SK-N-SH (cell line): ENCODE measurements around the gene VWA3A. TPM values are rescaled to one million over a fixed set of nuclear protein-coding genes. Genes with fewer than 3 reads are reported as not detected.

Experiments used
- CTCF ChIA-PET: fragments of 300-600, 350-600 bp; formaldehyde crosslinking; extraction: SDS; loops from one replicate; lab custom pipeline; 2021; lab: Yijun Ruan, JAX
- POLR2A ChIA-PET: fragments of 350-600 bp; sonication (Branson Sonifier 250); formaldehyde crosslinking; extraction: SDS; loops from one replicate; lab custom pipeline; 2020; ENCODE audit warnings: antibody characterized with exemption, inconsistent platforms; lab: Yijun Ruan, JAX
- DNase-seq: peaks from one replicate; pipeline ENCODE4 v3.0.0; 2012
- H2AFZ ChIP-seq: fragments of 200-600 bp; sonication (generic); 2 replicates; pipeline ENCODE4 v1.8.1; 2016; ENCODE audit warnings: antibody characterized with exemption, mild to moderate bottlenecking, low read depth
- H3F3A ChIP-seq: fragments of 200-600 bp; sonication (generic); replicated peaks from 2 replicates; pipeline ENCODE3; 2016; ENCODE audit warnings: antibody characterized with exemption, mild to moderate bottlenecking; ENCODE audit not compliant: insufficient read depth
- H3K27ac ChIP-seq, 2 experiments: fragments of 200-500 bp in 1 of 2; fragments of 200-600 bp in 1 of 2; sonication (Bioruptor generic) in 1 of 2; sonication (generic), shearing (Covaris generic) in 1 of 2; 2 replicates each; pipeline versions ENCODE4 v1.5.1 to v1.6.1; 2014 to 2016; ENCODE audit warnings: low read depth in 2 of 2, inconsistent platforms in 1 of 2, low read length in 1 of 2, mild to moderate bottlenecking in 1 of 2, mixed read lengths in 1 of 2
- H3K27me3 ChIP-seq: fragments of 200-600 bp; sonication (generic), shearing (Covaris generic); 2 replicates; pipeline ENCODE4 v1.6.1; 2016; ENCODE audit warnings: mixed run types; ENCODE audit not compliant: insufficient read depth
- H3K36me3 ChIP-seq, 2 experiments: fragments of 200-500 bp in 1 of 2; fragments of 200-600 bp in 1 of 2; sonication (Bioruptor generic) in 1 of 2; sonication (generic) in 1 of 2; replicated peaks in 1 of 2; 2 replicates each; pipeline versions ENCODE3 to v1.5.1; 2014 to 2016; ENCODE audit warnings: low read length in 1 of 2, mild to moderate bottlenecking in 1 of 2; ENCODE audit not compliant: insufficient read depth in 2 of 2, control insufficient read depth in 1 of 2
- H3K4me1 ChIP-seq, 2 experiments: fragments of 200-500 bp in 1 of 2; fragments of 200-600 bp in 1 of 2; sonication (Bioruptor generic) in 1 of 2; sonication (generic), shearing (Covaris generic) in 1 of 2; 2 replicates each; pipeline versions ENCODE4 v1.5.1 to v1.6.1; 2014 to 2016; ENCODE audit warnings: low read depth in 1 of 2, low read length in 1 of 2, mixed run types in 1 of 2; ENCODE audit not compliant: insufficient read depth in 2 of 2, control insufficient read depth in 1 of 2
- H3K4me2 ChIP-seq: fragments of 200-600 bp; sonication (generic), shearing (Covaris generic); 2 replicates; pipeline ENCODE4 v1.6.1; 2017; ENCODE audit warnings: mixed run types
- H3K4me3 ChIP-seq, 2 experiments: fragments of 200-500 bp in 1 of 2; fragments of 200-600 bp in 1 of 2; sonication (Bioruptor generic) in 1 of 2; sonication (generic), shearing (Covaris generic) in 1 of 2; 2 replicates each; pipeline versions ENCODE4 v1.5.1 to v1.8.1; 2014 to 2016; ENCODE audit warnings: low read depth in 2 of 2, inconsistent platforms in 1 of 2, low read length in 1 of 2, mild to moderate bottlenecking in 1 of 2, mixed read lengths in 1 of 2, moderate library complexity in 1 of 2
- H3K79me2 ChIP-seq: fragments of 200-600 bp; sonication (generic); 2 replicates; pipeline ENCODE4 v1.8.1; 2017; ENCODE audit warnings: mild to moderate bottlenecking; ENCODE audit not compliant: insufficient read depth
- H3K9ac ChIP-seq: fragments of 200-600 bp; sonication (generic); 2 replicates; pipeline ENCODE4 v1.6.1; 2017; ENCODE audit warnings: mixed run types
- H3K9me2 ChIP-seq: fragments of 200-600 bp; sonication (generic); 2 replicates; pipeline ENCODE4 v1.6.1; 2017; ENCODE audit warnings: mixed run types
- H3K9me3 ChIP-seq: fragments of 200-600 bp; sonication (generic); 2 replicates; pipeline ENCODE4 v1.6.1; 2017; ENCODE audit warnings: mixed run types, mild to moderate bottlenecking, moderate library complexity
- H4K20me1 ChIP-seq: fragments of 200-600 bp; sonication (generic); 2 replicates; pipeline ENCODE4 v1.6.1; 2017; ENCODE audit warnings: mild to moderate bottlenecking, mixed run types; ENCODE audit not compliant: insufficient read depth
- ELF1 ChIP-seq: IDR thresholded peaks from 2 replicates; pipeline ENCODE4 v1.4.0; 2012
- EP300 ChIP-seq, 2 experiments: IDR thresholded peaks; 2 replicates each; pipeline versions ENCODE4 v1.4.0 to v1.6.1; 2012; ENCODE audit warnings: borderline replicate concordance in 1 of 2, low read depth in 1 of 2, low read length in 1 of 2
- EZH2phosphoT487 ChIP-seq: fragments of 200-600 bp; sonication (generic); IDR thresholded peaks from 2 replicates; pipeline ENCODE4 v1.6.1; 2017; ENCODE audit warnings: low read depth, mixed run types, mild to moderate bottlenecking, antibody characterized with exemption, moderate library complexity, borderline replicate concordance
- FOSL2 ChIP-seq: IDR thresholded peaks from 2 replicates; pipeline ENCODE4 v1.4.0; 2012; ENCODE audit warnings: low read depth, mild to moderate bottlenecking, moderate library complexity, borderline replicate concordance
- FOXJ3 ChIP-seq: sonication (generic); formaldehyde crosslinking; IDR thresholded peaks from 2 replicates; pipeline ENCODE4 v1.5.1; 2020; ENCODE audit warnings: mild to moderate bottlenecking, missing genetic modification reagents
- GATA2 ChIP-seq: sonication (generic); formaldehyde crosslinking; IDR thresholded peaks from 2 replicates; pipeline ENCODE4 v1.5.0; 2020; ENCODE audit warnings: mild to moderate bottlenecking, missing genetic modification reagents
- JUND ChIP-seq: IDR thresholded peaks from 2 replicates; pipeline ENCODE4 v1.4.0; 2012
- MAX ChIP-seq: IDR thresholded peaks from 2 replicates; pipeline ENCODE4 v1.4.0; 2012; ENCODE audit warnings: low read depth
- NFIC ChIP-seq: IDR thresholded peaks from 2 replicates; pipeline ENCODE4 v1.4.0; 2012; ENCODE audit warnings: borderline replicate concordance
- NRF1 ChIP-seq: IDR thresholded peaks from 2 replicates; pipeline ENCODE4 v1.6.1; 2012; ENCODE audit warnings: low read depth, mild to moderate bottlenecking, low read length
- POLR2AphosphoS5 ChIP-seq: IDR thresholded peaks from 2 replicates; pipeline ENCODE4 v1.6.1; 2012; ENCODE audit warnings: low read depth, low read length
- REST ChIP-seq: IDR thresholded peaks from 2 replicates; pipeline ENCODE4 v1.6.1; 2012; ENCODE audit warnings: mild to moderate bottlenecking, low read depth, low read length, moderate library complexity
- RFX5 ChIP-seq: IDR thresholded peaks from 2 replicates; pipeline ENCODE4 v1.6.1; 2012; ENCODE audit warnings: mild to moderate bottlenecking, improper control_type of control experiment, low read length
- SIN3A ChIP-seq: IDR thresholded peaks from 2 replicates; pipeline ENCODE4 v1.6.1; 2012; ENCODE audit warnings: low read depth, mild to moderate bottlenecking, low read length, moderate library complexity, borderline replicate concordance
- SMC3 ChIP-seq: IDR thresholded peaks from 2 replicates; pipeline ENCODE4 v1.6.1; 2012; ENCODE audit warnings: low read depth, low read length, improper control_type of control experiment
- TAF1 ChIP-seq: IDR thresholded peaks from 2 replicates; pipeline ENCODE4 v1.6.1; 2012; ENCODE audit warnings: low read depth, mild to moderate bottlenecking, low read length, moderate library complexity, borderline replicate concordance
- TCF12 ChIP-seq: IDR thresholded peaks from 2 replicates; pipeline ENCODE4 v1.4.0; 2012
- TEAD4 ChIP-seq: IDR thresholded peaks from 2 replicates; pipeline ENCODE4 v1.4.0; 2012; ENCODE audit warnings: mild to moderate bottlenecking, borderline replicate concordance; ENCODE audit not compliant: insufficient read depth
- USF1 ChIP-seq: IDR thresholded peaks from 2 replicates; pipeline ENCODE4 v1.4.0; 2012; ENCODE audit warnings: low read depth, borderline replicate concordance
- USF2 ChIP-seq: fragments of 150-350 bp; IDR thresholded peaks from 2 replicates; pipeline ENCODE4 v1.6.1; 2017; ENCODE audit warnings: antibody characterized with exemption, low read length, low read depth, borderline replicate concordance
- WGBS: methylation state at CpG from one replicate; pipeline ENCODE4 v1.1.6; 2017; ENCODE audit warnings: low lambda C conversion rate; 5-methylcytosine and 5-hydroxymethylcytosine counted together
- polyA plus RNA-seq, 3 experiments: library from polyadenylated mRNA; depleted of rRNA; stranded (reverse); fragments of >200 nt; gene quantifications; 2 replicates each; pipeline ENCODE4 v1.2.3, GENCODE V29; 2012
- TF ChIP-seq, protein P1 (sequence below): IDR thresholded peaks from 2 replicates; pipeline ENCODE4 v1.4.0; 2012; ENCODE audit warnings: low read depth, borderline replicate concordance
- TF ChIP-seq, protein P2 (sequence below): fragments of 150-350 bp; IDR thresholded peaks from 2 replicates; pipeline ENCODE4 v1.6.1; 2016; ENCODE audit warnings: mild to moderate bottlenecking, low read depth, low read length

The VWA3A gene
- polyA plus RNA-seq, 1 of the 3 experiments (the other 2 are of a cell fraction): not detected

DNA sequence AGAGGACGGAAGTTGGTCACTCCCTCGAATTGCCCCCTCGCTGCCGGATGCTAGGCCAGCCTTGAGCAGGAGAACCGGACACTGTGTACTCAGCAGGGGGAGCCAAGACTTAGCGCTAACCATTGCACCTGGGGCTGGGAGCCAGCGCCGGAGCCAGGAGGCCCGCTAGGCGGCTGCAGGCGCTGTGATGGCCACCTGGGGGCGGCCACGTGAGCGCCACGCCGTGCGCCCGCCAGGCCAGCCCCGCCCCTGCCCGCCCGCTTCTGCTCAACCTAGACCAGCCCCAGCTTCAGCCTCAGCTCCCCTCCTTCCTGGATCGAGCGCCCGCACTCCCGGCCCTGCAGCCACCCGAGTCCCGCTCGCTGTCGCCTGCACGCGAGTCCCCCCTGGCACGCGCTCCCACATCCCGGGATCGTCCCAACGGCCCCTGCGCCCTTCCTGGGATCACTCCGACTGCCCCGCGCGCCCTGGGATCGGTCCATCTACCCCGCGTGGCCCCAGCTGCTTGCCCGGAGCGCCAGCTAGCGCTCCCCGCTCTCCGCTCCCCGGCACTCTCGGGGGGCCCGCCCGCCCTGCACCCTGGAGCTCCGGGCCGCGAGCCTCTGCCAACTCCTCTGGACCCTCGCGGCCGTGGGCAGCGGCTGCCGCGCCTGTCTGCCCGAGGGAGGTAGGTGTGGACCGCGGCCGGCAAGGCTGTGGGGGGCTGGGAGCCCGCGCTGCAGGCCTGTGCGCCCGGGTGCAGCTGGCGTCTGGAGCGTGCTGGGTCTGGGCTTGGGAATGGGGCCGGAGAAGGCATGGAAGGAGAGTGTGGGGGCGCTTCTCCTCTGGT, 113.9 kb downstream of the VWA3A start, which contains the start of gene EEF2K:
TSS of gene EEF2K (plus strand) at position 266 of the 829 bp plus-strand sequence. CDS start 19,452 bp downstream, outside the sequence.
- Histone ChIP-seq H3K36me3 (no peaks in the 10 kb centered on the region), H3F3A (peaks cover 9% of the 10 kb centered on the region), H3K4me3 (peak within 1 kb of the TSS; percentile 64 to 87), H3K27ac (peak within 1 kb of the TSS; percentile 69 to 82), H3K9me2 (no peaks in the 10 kb centered on the region), H2AFZ (peak within 1 kb of the TSS; percentile 85), H3K9ac (peak within 1 kb of the TSS; percentile 72), H4K20me1 (peaks cover 4% of the 10 kb centered on the region), H3K4me1 (peaks cover 6 to 7% of the 10 kb centered on the region in 2 experiments; a peak in 1 of 4 replicates), H3K4me2 (peak within 1 kb of the TSS; percentile 94), H3K27me3 (no peaks in the 10 kb centered on the region), H3K79me2 (peaks cover 50% of the 10 kb centered on the region), H3K9me3 (no peaks in the 10 kb centered on the region)
- DNase-seq: peak; percentile 96
- ChIA-PET CTCF (interaction anchor here (0.7 to 5.6 kb wide), 11 partner anchors 9 to 112 kb away, joined by 3 to 66 read pairs (median 5); partner anchors contain the start of gene POLR3E), POLR2A (interaction anchor here (1.6 kb wide), 1 partner anchor 92 kb away, joined by 14 read pairs; the partner anchor contains the start of gene POLR3E)
- 2% methylated on average over 29 of the region's 74 CpGs for WGBS
- peak; percentile 83 for TF ChIP-seq USF1
- TF ChIP-seq NFIC: peak; percentile 56
- TF ChIP-seq JUND: no peak
- no peak for TF ChIP-seq RFX5
- peak; percentile 97; the same call in 1 of the 2 replicates for TF ChIP-seq SIN3A
- TF ChIP-seq TCF12: peak; percentile 22; the same call in 1 of the 2 replicates
- no peak for TF ChIP-seq ELF1
- TF ChIP-seq NRF1: 0 out of 2 replicates have a peak, but pooled peaks have one; percentile 7
- peak; percentile 70 for TF ChIP-seq SMC3
- TF ChIP-seq, protein P1, sequence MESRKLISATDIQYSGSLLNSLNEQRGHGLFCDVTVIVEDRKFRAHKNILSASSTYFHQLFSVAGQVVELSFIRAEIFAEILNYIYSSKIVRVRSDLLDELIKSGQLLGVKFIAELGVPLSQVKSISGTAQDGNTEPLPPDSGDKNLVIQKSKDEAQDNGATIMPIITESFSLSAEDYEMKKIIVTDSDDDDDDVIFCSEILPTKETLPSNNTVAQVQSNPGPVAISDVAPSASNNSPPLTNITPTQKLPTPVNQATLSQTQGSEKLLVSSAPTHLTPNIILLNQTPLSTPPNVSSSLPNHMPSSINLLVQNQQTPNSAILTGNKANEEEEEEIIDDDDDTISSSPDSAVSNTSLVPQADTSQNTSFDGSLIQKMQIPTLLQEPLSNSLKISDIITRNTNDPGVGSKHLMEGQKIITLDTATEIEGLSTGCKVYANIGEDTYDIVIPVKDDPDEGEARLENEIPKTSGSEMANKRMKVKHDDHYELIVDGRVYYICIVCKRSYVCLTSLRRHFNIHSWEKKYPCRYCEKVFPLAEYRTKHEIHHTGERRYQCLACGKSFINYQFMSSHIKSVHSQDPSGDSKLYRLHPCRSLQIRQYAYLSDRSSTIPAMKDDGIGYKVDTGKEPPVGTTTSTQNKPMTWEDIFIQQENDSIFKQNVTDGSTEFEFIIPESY: no peak
- no peak for TF ChIP-seq REST
- no peak for TF ChIP-seq GATA2 (CRISPR knock-in tag)
- TF ChIP-seq FOXJ3 (CRISPR knock-in tag): no peak
- peak; percentile 79 for TF ChIP-seq MAX
- no peak; the same call in 1 of the 2 replicates for TF ChIP-seq USF2
- TF ChIP-seq TEAD4: no peak
- no peak; the same call in none of the 2 replicates for TF ChIP-seq POLR2AphosphoS5
- TF ChIP-seq, protein P2, sequence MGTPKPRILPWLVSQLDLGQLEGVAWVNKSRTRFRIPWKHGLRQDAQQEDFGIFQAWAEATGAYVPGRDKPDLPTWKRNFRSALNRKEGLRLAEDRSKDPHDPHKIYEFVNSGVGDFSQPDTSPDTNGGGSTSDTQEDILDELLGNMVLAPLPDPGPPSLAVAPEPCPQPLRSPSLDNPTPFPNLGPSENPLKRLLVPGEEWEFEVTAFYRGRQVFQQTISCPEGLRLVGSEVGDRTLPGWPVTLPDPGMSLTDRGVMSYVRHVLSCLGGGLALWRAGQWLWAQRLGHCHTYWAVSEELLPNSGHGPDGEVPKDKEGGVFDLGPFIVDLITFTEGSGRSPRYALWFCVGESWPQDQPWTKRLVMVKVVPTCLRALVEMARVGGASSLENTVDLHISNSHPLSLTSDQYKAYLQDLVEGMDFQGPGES: no peak
- TF ChIP-seq FOSL2: no peak
- TF ChIP-seq TAF1: peak; percentile 76; the same call in 1 of the 2 replicates
- no peak; a peak in 2 of 4 replicates for TF ChIP-seq EP300 (IDR thresholded peaks at IDR 0.05; ENCODE audit: borderline replicate concordance in 1 of 2, low read depth in 1 of 2, low read length in 1 of 2)
- no peak for TF ChIP-seq EZH2phosphoT487
